ENCODE results near the gene BCL2A1.
"Not testable (repeated sequence)": the region's sequence is repeated elsewhere in the genome, so short reads cannot be mapped to it uniquely, and the experiment has no call there.

The BCL2A1 gene

GRCh38 chr15:79956354-79956939 is 14.5 kb downstream of the BCL2A1 start:
- DNase-seq, result peak in 1 of 2 donors; percentile 22

GRCh38 chr15:79954661-79955060 is 16.3 kb downstream of the BCL2A1 start:
- peak; percentile 73 to 90 for DNase-seq

GRCh38 chr15:79953951-79954444 is 17.0 kb downstream of the BCL2A1 start:
- DNase-seq, result peak; percentile 92 to 99

GRCh38 chr15:79952329-79952728 is 18.7 kb downstream of the BCL2A1 start:
- DNase-seq, result peak; percentile 79 to 95

GRCh38 chr15:79950247-79950646 is 20.7 kb downstream of the BCL2A1 start:
- no peak for DNase-seq

- peak in 1 of 2 donors; percentile 68 for DNase-seq
Measured at GRCh38 chr15:79948761-79949160, 22.2 kb downstream of the BCL2A1 start.

GRCh38 chr15:79948095-79948695 is 22.8 kb downstream of the BCL2A1 start:
- peak in 1 of 2 donors; percentile 86 for DNase-seq

GRCh38 chr15:79947009-79947408 is 24.0 kb downstream of the BCL2A1 start:
- peak in 1 of 2 donors; percentile 54 for DNase-seq

- peak in 1 of 2 donors; percentile 51 for DNase-seq
Measured at GRCh38 chr15:79944622-79945021, 26.4 kb downstream of the BCL2A1 start.

- DNase-seq, result peak in 1 of 2 donors; percentile 84
Measured at GRCh38 chr15:79943820-79944219, 27.2 kb downstream of the BCL2A1 start.

- DNase-seq, result peak; percentile 70 to 95
Measured at GRCh38 chr15:79942741-79943481, 28.1 kb downstream of the BCL2A1 start.

GRCh38 chr15:79939399-79939798 is 31.6 kb downstream of the BCL2A1 start:
- no peak for DNase-seq

GRCh38 chr15:79938143-79938542 is 32.9 kb downstream of the BCL2A1 start:
- no peak for DNase-seq

GRCh38 chr15:79935556-79936201 is 35.3 kb downstream of the BCL2A1 start:
- DNase-seq, result not testable (repeated sequence)

- no peak for DNase-seq
Measured at GRCh38 chr15:79933231-79933630, 37.8 kb downstream of the BCL2A1 start.

GRCh38 chr15:79932447-79932846 is 38.5 kb downstream of the BCL2A1 start:
- DNase-seq, result no peak

GRCh38 chr15:79930516-79930915 is 40.5 kb downstream of the BCL2A1 start:
- DNase-seq, result peak; percentile 52 to 77

- DNase-seq, result no peak
Measured at GRCh38 chr15:79929412-79929811, 41.6 kb downstream of the BCL2A1 start.

GRCh38 chr15:79926116-79926515 is 44.9 kb downstream of the BCL2A1 start:
- DNase-seq, result not testable (repeated sequence)

GRCh38 chr15:79924379-79924778 is 46.6 kb downstream of the BCL2A1 start:
- no peak for DNase-seq

- DNase-seq, result peak; percentile 94 to 97
Measured at GRCh38 chr15:79923515-79924169, 47.4 kb downstream of the BCL2A1 start.

- DNase-seq, result peak; percentile 53 to 68
Measured at GRCh38 chr15:79923079-79923514, 47.9 kb downstream of the BCL2A1 start.
